Suprapubic skin (tissue), 3 donors: ENCODE measurements around the gene FUT1.

Experiments used
- CTCF ChIP-seq, 2 donors: fragments of 200-600 bp in 1 of 2; fragments of 450-650 bp in 1 of 2; sonication (generic) in 1 of 2; IDR thresholded peaks; one replicate each; pipeline ENCODE4 v1.5.1; 2016 to 2019; ENCODE audit warnings: antibody characterized with exemption in 2 of 2, mild to moderate bottlenecking in 1 of 2, moderate library complexity in 1 of 2
- EP300 ChIP-seq: sonication (generic); formaldehyde crosslinking; IDR thresholded peaks from one replicate; pipeline ENCODE4 v1.6.1; 2017; ENCODE audit warnings: antibody characterized with exemption

GRCh38 chr19:48746110-48746509 lies 6.3 kb downstream of the FUT1 start:
- TF ChIP-seq CTCF (IDR thresholded peaks at IDR 0.05) (no peak), EP300 (no peak)
